Measurements from ENCODE around the gene LRP1.
A peak's percentile ranks its signal among the peaks of the same experiment; 100 is the strongest.

Gene LRP1

GRCh38 chr12:57215668-57216013, 87.4 kb downstream of the LRP1 start:
- no peak for TF ChIP-seq POLR2A (IDR thresholded peaks at IDR 0.05; ENCODE audit: low read depth, low read length)
- DNase-seq (ENCODE audit: insufficient read length, low spot score) (peak; percentile 68), FAIRE-seq (no peak)

- FAIRE-seq: no peak
- TF ChIP-seq POLR2A (IDR thresholded peaks at IDR 0.05; ENCODE audit: low read depth, low read length): no peak
- peak; percentile 68 for DNase-seq (ENCODE audit: insufficient read length, low spot score)
These were observed 88.0 kb downstream of the LRP1 start, which contains the start of gene NXPH4 for GRCh38 chr12:57216014-57216911. Gene NXPH4, plus strand, starts transcription at chr12:57216794. Its CDS starts 176 bp downstream, at chr12:57216970.

- FAIRE-seq (no peak), DNase-seq (ENCODE audit: insufficient read length, low spot score) (no peak)
- no peak for TF ChIP-seq POLR2A (IDR thresholded peaks at IDR 0.05; ENCODE audit: low read depth, low read length)
These were observed 88.9 kb downstream of the LRP1 start for GRCh38 chr12:57216921-57217879.

- FAIRE-seq: no peak
These were observed 90.0 kb downstream of the LRP1 start for GRCh38 chr12:57218030-57218853.

GRCh38 chr12:57219205-57219992, 91.1 kb downstream of the LRP1 start:
- no peak for TF ChIP-seq POLR2A (IDR thresholded peaks at IDR 0.05; ENCODE audit: low read depth, low read length)
- DNase-seq (ENCODE audit: insufficient read length, low spot score) (no peak), FAIRE-seq (no peak)

More at GRCh38 chr12:57218030-57218853, 90.0 kb downstream of the LRP1 start:
- no peak for TF ChIP-seq POLR2A (IDR thresholded peaks at IDR 0.05; ENCODE audit: low read depth, low read length)
- DNase-seq (ENCODE audit: insufficient read length, low spot score): no peak

GRCh38 chr12:57219993-57220754, 91.9 kb downstream of the LRP1 start:
- DNase-seq (ENCODE audit: insufficient read length, low spot score): no peak
- no peak for FAIRE-seq

GRCh38 chr12:57220770-57221168, 92.5 kb downstream of the LRP1 start:
- DNase-seq (ENCODE audit: insufficient read length, low spot score): no peak
- TF ChIP-seq POLR2A (IDR thresholded peaks at IDR 0.05; ENCODE audit: low read depth, low read length): no peak
- FAIRE-seq: no peak

More at GRCh38 chr12:57219993-57220754, 91.9 kb downstream of the LRP1 start:
- no peak for TF ChIP-seq POLR2A (IDR thresholded peaks at IDR 0.05; ENCODE audit: low read depth, low read length)

- DNase-seq (ENCODE audit: insufficient read length, low spot score) (no peak), FAIRE-seq (no peak)
- no peak for TF ChIP-seq POLR2A (IDR thresholded peaks at IDR 0.05; ENCODE audit: low read depth, low read length)
These were observed 93.1 kb downstream of the LRP1 start for GRCh38 chr12:57221169-57221917.

- FAIRE-seq (no peak), DNase-seq (ENCODE audit: insufficient read length, low spot score) (no peak)
- no peak for TF ChIP-seq POLR2A (IDR thresholded peaks at IDR 0.05; ENCODE audit: low read depth, low read length)
These were observed 94.3 kb downstream of the LRP1 start for GRCh38 chr12:57222286-57223190.
